Activated CD8-positive, alpha-beta memory T cell treated with anti-CD3 and anti-CD28 coated beads for 36 hours (primary cell): Measurements from ENCODE around the gene ROR1. TPM values are rescaled to one million over a fixed set of nuclear protein-coding genes. Genes with fewer than 3 reads are reported as not detected.

Source experiments
- CTCF ChIA-PET: fragments of 350-600 bp; sonication (Branson Sonifier 250); formaldehyde crosslinking; loops from one replicate; lab custom pipeline; 2021; ENCODE audit warnings: antibody characterized with exemption; lab: Charles Lee
- POLR2A ChIA-PET: fragments of 350-600 bp; sonication (Branson Sonifier 250); formaldehyde crosslinking; loops from one replicate; lab custom pipeline; 2021; ENCODE audit warnings: antibody characterized with exemption; lab: Charles Lee
- total RNA-seq, 2 experiments: library from RNA; stranded (reverse); gene quantifications; one replicate each; pipeline ENCODE4 v1.2.3, GENCODE V29; 2021

The ROR1 gene
- total RNA-seq, 2 experiments from 2014 or later: not detected

DNA sequence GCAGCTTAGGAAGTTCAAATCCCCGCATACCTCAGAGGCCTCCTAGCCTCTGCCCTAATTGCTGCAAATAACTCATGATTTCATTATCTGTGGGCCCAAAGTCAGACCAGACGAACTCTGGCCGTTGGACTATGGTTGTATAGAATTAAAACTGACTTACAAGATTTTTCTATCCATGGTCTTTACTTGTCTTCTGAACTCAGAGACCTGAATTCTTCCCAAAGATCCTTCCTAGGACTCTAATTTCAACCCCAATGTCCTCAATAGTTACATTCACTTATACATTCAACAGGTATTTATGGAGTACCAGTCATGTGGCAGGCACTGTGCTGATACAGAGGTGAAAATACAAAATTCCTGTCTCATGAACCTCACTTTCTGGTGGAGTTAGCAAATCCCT, 247.2 kb downstream of the ROR1 start:
- CTCF ChIA-PET: no interaction called here
- POLR2A ChIA-PET: no interaction called here

DNA sequence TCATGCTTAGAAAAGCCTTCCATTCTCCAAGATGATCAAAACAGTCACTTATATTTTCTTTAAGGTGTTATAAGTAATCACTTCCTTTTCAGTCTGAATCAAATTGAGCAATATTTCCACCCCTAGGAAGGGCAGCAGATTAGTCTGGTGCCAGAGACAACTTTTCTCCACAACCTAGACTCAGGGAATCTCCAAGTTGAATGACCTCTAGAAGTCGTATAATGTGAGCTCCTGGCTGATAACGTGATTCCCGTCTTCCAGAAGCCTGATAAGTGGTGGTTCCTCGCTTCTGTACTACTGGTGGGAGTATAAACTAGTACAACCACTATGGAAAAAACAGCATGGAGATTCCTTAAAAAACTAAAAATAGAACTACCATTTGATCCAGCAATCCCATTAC, 251.2 kb downstream of the ROR1 start:
- ChIA-PET CTCF (no interaction called here), POLR2A (no interaction called here)

DNA sequence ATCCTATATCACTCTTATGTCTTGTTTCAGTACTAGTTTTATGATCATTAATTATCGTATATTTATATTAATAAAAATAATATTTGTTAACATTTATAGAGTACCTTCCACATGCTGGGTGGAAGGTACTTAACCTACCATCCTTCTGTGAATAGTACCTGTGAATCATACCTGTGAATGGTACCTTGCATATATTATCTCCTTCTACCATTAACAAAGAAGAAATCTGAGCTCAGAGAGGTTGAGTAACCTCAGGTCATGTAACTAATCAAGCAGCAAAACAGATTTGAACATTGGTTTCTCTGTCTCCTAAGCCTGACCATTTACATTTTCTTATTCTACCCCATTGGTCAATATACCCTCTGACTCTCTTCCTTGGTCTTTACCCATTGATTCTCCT, 255.2 kb downstream of the ROR1 start:
- CTCF ChIA-PET: no interaction called here
- POLR2A ChIA-PET: no interaction called here

DNA sequence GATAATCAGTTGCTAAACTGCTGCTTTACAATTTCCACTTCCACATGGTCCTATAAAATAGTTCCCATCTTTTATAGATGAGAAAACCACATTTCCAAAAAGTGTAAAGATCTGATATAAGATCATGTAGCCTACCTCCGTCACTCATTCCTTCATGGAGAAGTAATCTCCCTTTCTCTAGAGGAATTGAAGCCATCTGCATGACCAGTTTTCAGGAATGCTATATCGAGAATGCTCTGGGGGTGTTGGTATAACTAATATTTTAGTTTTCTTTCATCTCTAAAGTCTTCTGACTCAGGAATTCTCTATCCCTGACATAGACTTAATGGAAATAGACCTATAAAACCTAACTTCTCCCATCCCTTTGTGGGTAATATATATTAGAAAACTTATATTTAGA, 256.6 kb downstream of the ROR1 start:
- POLR2A ChIA-PET: no interaction called here
- CTCF ChIA-PET: no interaction called here

DNA sequence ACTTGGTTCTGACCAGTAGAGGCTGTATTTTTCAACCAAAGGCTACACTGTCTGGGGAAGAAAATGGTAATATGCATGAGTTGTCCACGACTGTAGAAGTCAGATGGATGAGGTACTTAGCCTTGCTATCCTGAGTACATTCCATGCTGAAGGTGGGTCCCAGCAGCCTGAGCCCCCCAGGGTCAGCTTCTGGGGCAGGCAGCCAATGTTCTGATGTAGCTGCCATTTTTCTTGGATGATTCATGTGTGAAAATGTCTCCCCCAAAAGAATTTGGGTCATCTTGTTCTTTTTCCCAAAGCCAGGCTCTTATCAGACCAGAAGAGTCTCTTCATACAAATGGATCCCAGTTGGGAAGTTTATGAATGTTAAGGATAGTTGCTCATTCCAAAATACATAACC, 257.4 kb downstream of the ROR1 start:
- CTCF ChIA-PET: interaction anchor here (0.7 kb wide), 1 partner anchor 107 kb away, joined by 3 read pairs; no protein-coding TSS in a partner anchor

DNA sequence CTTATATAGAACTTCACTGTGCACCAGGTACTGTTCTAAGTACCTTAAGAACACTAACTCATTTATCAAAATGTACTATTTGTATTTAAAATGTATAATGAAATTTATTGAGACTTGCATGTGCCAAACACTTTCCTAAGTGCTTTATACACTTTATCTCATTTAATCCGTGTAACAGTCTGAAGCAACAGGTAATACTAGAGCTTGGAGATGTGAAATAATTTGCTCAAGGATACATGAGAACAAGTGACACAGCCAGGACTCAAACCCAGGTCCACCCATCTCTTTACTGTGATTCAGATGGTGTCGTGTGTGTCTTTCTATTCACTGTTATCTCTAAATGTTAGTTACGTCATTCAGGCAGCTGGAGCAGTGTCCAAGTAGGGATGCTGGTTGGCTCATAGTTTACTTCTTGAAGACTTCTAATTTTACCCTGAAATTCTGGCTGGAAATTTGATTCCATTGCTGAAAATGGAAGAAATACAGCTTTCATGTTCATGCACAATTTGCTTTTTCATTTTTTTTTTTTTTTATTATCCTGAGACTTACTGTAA, 259.9 kb downstream of the ROR1 start:
- ChIA-PET CTCF (no interaction called here), POLR2A (no interaction called here)

More for the DNA sequence above, 257.4 kb downstream of the ROR1 start:
- POLR2A ChIA-PET: no interaction called here

DNA sequence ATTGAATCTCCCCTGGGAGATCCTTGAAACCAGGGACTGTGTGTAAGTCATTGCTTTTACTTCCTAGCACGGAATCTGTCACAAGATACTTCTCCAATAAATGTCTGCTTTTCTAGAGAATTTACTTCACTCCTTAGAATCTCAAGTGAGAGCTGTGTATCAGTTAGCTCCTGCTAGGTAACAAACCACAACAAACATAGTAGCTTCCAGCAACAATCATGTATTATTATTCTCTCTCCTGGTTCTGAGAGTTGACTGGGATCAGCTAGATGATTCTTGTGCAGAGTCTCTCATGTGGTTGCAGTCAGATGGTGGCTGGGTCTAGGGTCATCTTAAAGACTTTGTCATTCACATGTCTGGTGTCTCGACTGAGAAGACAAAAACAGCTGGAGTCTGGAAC, 262.7 kb downstream of the ROR1 start:
- ChIA-PET CTCF (no interaction called here), POLR2A (no interaction called here)

DNA sequence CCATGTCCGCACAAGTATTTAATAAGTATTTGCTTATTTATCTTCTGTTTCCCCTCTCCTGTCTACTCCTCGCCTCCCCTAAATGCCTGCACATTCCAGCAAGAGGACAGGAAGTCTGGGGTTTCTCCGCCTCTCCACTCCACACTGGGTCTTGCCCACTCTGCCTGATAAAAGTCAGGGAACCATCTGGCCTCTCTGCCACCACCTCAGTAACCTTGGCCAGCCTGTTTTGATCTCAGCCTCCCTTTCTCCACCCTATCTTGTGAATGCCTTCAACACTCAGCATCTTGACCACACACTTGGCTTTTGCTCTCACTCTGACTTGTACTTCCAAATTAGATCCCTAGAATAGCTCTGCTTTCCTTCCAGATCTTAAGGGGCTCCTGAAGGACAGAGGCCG, 264.3 kb downstream of the ROR1 start:
- ChIA-PET CTCF (no interaction called here), POLR2A (no interaction called here)

DNA sequence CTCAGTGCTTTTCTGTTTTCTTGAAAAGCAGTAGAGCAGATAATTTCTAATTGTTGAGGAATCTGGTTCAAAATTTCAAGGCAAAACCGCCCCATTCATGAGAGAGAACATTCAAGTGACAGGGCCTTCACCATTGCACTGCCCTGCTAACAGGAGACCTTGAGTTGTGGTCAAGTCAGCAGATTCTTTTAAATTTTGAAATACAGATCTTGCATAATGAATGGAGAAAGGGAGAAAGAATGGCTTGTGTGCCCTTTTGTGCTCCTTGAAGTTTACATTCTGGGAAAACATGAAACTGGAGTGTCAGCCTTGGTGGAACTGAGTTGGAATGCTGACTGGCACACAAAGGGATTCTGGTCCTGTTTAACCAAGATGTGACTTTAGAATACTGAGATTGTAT, 265.1 kb downstream of the ROR1 start:
- POLR2A ChIA-PET: no interaction called here

DNA sequence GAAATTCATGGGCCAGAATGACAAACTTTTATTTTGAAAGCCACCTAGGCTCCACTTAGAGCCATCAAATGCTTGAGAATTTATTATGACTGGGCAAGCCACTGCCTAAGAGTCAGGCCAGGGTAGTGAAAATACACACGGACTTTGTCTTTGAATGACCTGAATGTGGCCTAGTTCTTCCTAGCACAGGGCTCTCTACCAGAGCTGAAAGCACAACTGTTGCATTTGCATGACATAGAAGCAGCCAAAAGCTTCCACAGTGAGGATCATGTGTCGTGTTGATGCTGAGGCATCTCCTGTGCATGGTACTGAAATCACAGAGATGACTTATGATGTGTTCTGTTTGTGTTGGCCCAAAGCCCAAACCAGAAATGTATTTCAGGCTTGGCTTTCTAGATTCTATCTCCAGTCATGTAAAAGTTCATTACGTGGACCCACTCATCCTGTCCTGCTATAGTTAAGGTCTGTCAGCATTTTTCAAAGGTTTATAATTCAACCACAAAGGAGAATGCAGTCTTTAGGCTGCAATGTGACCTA, 265.6 kb downstream of the ROR1 start:
- ChIA-PET CTCF (no interaction called here), POLR2A (no interaction called here)

More for the DNA sequence above, 265.1 kb downstream of the ROR1 start:
- CTCF ChIA-PET: no interaction called here

DNA sequence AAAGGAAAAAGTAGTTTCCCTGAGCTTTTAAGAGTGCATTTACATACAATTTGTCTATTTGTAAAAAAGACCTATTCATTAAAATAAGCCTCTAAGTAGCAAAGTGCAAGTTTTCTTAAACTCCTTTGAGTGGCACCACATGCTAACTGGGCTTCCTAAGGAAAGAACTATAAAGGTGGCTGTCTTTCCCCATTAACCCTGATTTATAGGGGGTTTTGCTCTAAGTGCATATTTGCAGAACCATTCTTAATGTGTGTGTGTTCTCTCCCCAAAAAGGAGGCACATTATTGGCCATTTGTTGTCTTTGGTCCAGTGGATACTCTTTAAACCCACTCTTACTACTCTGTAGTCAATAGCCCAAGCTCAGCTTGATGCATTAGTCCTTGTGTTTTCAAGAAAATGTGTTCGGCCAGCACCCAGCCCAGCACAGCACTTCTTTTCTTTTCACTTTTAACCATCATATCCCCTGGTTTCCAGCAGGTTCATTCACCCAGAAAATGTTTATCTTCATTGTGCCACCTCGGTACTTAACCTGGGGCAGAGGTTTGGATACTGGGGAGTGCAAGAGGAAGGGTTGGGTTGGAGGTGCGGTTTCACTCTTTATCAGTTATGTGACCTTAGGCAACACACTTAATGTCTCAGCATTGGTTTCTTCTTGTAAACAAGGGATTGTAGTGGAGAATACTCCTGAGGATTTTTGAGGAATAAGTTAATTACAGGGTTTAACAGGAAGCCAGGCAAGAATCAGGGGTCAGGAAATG, 267.7 kb downstream of the ROR1 start:
- ChIA-PET CTCF (no interaction called here), POLR2A (no interaction called here)

DNA sequence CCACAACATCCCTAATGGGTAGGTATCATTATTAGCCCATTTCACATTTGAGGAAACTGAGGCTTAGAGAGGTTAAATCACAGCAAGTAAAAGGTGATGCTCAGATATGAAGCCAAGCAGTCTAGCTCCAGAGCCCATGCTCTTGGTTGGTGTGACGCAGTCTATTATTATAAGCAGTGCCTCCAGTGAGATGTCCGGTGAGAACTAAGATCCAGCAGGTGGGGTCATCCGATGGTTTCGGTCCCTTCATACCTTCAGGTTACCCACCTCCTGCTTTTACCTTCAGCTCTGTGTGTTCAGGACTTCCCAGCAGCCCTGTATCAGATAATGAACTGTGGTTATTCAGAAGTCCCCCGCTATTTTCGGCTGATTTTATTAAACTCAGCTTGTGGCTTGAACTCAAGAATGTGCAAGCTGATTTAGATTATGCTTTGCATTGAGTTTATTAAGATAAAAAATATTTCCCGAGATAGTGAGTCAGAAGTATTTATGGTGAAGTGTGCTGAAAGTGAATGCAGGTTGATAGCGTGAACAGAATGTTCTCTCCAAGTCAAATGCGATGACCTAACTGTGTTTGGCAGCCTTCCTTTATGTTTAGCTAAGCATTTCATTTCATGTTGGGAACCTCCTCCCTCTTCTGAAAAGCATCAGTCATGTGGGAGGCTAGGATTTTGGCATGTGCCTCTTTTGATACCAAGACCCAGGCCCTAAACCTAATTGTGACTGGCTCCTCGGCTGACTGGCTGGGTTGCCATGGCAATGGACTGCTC, 268.7 kb downstream of the ROR1 start:
- ChIA-PET CTCF (no interaction called here), POLR2A (no interaction called here)

DNA sequence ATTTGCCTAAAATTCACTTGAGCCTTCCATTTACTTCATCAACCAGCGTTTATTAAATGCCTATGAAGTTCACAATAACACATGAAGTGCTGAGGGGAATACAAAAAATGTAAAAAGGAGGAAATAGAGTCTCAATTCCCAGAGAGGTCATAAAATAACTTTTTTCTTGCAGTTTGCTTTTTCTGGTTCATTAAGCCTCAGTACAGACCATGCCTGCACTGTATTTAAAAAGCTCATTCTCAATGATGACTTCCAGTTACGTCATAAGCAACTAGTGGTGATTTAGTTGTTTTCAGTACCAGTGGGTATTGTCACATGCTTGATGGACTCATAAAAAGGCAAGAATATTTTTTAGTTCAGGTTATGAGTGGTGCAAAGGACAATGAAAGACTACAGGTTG, 269.5 kb downstream of the ROR1 start:
- ChIA-PET POLR2A (no interaction called here), CTCF (no interaction called here)

DNA sequence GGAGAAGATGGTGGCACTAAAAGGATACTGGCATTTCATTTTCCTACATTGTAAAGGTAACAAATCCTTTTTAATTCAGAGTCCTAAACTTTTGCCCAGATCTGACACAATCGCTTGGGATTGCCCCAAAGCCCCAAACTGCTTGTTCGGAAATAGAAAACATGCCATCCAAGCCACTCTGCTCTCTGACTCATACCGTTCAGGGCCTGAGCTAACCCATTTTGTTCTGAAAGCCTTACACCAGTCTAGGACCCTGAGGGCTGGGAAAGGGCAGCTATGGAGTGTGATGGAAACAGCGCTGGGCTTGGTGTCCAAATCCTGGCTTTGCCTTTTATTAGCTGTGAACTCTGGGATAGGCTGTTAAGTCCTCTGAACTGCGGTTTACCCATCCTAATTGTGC, 270.2 kb downstream of the ROR1 start:
- CTCF ChIA-PET: no interaction called here
- POLR2A ChIA-PET: no interaction called here

DNA sequence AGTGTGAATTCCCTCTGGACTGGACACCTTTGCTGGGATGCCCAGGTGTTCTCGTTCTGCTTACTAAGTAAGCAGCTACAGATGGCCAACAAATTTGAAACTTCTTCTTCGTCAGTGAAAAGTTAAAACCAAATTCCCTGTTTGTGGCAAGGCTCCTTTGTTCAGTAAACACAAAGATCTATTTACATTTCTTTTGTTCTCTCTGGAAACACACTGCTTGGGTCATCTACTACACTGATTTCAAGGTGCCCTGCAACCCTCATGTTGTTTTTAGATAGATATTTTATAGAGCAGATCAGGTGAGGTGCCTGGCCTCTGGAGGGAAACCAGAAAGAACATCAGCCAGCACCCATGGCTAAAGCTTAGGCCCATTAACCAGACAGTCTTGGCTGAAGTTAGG, 272.4 kb downstream of the ROR1 start:
- CTCF ChIA-PET: no interaction called here

DNA sequence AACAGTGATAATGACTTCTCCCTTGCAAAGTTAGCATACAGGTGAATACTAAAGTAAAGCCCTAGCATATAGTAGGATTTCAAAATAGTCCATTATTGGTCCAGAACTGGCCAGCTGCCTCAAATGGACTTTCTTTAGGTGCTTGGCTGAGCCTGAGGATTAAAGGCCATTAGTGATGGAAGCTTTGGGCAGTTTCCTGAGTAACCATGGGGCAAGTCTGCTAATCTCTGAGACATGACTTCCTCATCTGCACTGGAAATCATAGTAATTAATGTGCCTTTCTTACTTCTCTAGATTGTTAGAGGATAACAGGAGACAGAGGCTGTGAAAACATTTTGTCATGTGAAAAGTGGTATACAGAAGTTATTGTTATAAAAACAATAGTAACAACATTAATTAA, 273.1 kb downstream of the ROR1 start:
- ChIA-PET POLR2A (no interaction called here), CTCF (no interaction called here)

More for the DNA sequence above, 272.4 kb downstream of the ROR1 start:
- POLR2A ChIA-PET: no interaction called here

DNA sequence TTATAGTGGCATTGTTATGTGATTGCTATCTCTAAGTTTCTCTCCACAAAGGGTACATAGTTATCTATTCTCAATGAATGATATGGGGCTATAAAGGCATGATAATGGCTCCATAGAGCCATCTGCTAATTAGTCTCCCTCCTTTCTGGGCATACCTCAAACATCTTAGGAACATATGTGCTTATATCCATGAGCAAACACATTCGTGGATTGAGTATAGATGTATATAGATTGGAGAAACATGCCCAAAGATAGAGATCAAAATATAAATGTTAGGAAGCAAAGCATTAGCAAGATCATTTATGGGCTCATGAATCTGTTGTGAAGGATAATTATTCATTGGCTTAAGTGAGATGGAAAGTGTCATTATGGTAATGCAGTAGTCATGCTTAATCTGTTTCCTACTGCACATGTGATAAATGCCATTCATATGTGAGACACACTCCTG, 273.8 kb downstream of the ROR1 start:
- CTCF ChIA-PET: no interaction called here
- POLR2A ChIA-PET: no interaction called here

DNA sequence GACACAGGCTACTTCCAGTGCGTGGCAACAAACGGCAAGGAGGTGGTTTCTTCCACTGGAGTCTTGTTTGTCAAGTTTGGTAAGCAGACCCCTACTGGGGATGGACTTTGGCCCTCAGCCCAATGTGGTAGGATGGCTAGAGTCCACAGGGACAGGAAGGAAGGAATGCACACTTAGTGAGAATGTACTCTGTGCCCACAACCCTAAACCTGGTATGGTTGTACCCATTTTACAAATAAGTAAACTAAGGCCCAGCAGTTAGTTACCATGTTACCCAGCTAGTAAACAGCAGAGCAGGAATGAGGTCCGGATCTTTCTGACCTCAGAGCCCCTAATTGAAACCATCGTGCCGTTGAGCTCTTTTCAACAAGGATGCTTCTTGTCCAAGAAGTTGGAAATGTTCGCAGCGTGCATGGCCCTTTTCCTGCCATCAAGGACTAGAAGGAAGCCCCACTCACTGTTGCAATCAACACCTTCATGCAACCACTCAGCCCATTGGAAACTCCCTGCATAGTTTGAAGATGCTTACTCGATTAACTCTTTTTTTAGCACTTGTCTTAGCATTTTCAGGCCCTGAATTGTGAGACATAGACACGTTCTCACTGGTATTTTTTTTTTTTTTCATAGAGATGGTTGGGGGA, 276.2 kb downstream of the ROR1 start:
- ChIA-PET CTCF (no interaction called here), POLR2A (no interaction called here)

DNA sequence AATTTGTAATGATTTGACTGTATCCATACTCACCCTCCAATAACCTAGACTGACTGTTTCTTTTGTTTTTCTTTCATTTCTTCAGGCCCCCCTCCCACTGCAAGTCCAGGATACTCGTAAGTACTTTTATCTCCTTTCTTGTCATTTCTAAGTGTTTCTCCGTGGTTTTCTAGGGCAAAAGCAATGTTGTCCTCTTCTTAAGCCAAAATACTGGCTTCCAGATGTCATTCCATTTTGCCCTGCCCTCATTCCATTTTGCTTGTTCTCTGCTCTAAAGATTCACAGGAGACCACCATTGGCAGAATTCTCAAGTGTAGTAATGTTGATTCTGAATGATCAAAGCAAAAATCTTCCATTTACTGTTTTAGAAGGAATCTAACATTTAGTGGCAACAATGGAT, 276.8 kb downstream of the ROR1 start:
- POLR2A ChIA-PET: no interaction called here
- CTCF ChIA-PET: no interaction called here

DNA sequence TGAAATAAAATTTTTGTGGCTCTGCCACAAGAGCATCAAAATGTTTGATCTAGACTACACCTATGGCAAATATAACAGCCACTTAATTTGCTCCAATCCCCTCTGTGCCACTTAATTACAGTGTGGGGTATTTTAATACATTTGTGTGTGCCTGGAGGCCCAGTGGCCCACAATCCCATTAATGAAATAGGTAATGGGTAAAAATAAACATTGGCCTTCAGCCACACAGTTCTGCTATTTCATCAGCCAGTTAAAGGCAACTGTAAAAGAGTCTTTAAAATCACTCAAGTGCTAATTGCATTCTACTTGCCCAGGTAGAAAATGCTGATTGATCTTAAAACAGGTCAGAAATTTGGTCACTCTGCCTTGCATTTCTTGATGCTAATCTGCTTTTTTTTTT, 278.0 kb downstream of the ROR1 start:
- ChIA-PET CTCF (no interaction called here), POLR2A (no interaction called here)
